Hepatocyte (in vitro differentiated cells): ENCODE measurements around the gene CPVL. TPM values are rescaled to one million over a fixed set of nuclear protein-coding genes. Genes with fewer than 3 reads are reported as not detected.

ENCODE experiments used
- DNase-seq: peaks from one replicate; pipeline ENCODE4 v3.0.0-alpha.2; 2016; ENCODE audit warnings: low spot score
- H2AFZ ChIP-seq: fragments of 200-600 bp; sonication (generic); 2 replicates; pipeline ENCODE4 v1.6.0; 2016; ENCODE audit warnings: antibody characterized with exemption, mild to moderate bottlenecking
- H3K27ac ChIP-seq: fragments of 200-600 bp; sonication (generic); 2 replicates; pipeline ENCODE4 v1.5.1; 2016; ENCODE audit warnings: mild to moderate bottlenecking
- H3K27me3 ChIP-seq: fragments of 200-600 bp; sonication (generic); 2 replicates; pipeline ENCODE4 v1.6.1; 2016
- H3K36me3 ChIP-seq: fragments of 200-600 bp; sonication (generic); replicated peaks from 2 replicates; pipeline ENCODE4 v1.5.1; 2016; ENCODE audit warnings: low read depth; ENCODE audit not compliant: insufficient read depth
- H3K4me1 ChIP-seq: fragments of 200-600 bp; sonication (generic); 2 replicates; pipeline ENCODE4 v1.5.1; 2016; ENCODE audit warnings: mild to moderate bottlenecking, moderate library complexity; ENCODE audit not compliant: insufficient read depth
- H3K4me2 ChIP-seq: fragments of 200-600 bp; sonication (generic); 2 replicates; pipeline ENCODE4 v1.6.0; 2016
- H3K4me3 ChIP-seq: fragments of 200-600 bp; sonication (generic); 2 replicates; pipeline ENCODE4 v1.5.1; 2016; ENCODE audit warnings: mild to moderate bottlenecking
- H3K79me2 ChIP-seq: fragments of 200-600 bp; sonication (generic); 2 replicates; pipeline ENCODE4 v1.6.0; 2017; ENCODE audit warnings: mild to moderate bottlenecking
- H3K9me2 ChIP-seq: fragments of 200-600 bp; sonication (generic); replicated peaks from 2 replicates; pipeline ENCODE4 v1.6.0; 2017; ENCODE audit warnings: mild to moderate bottlenecking; ENCODE audit not compliant: insufficient read depth
- H3K9me3 ChIP-seq: fragments of 200-600 bp; sonication (generic); 2 replicates; pipeline ENCODE4 v1.5.1; 2016; ENCODE audit warnings: low read depth, mild to moderate bottlenecking
- H4K20me1 ChIP-seq: fragments of 200-600 bp; sonication (generic); 2 replicates; pipeline ENCODE4 v1.6.0; 2016; ENCODE audit warnings: mild to moderate bottlenecking; ENCODE audit not compliant: insufficient read depth, poor library complexity, severe bottlenecking
- CTCF ChIP-seq: fragments of 200-600 bp; sonication (generic); IDR thresholded peaks from 2 replicates; pipeline ENCODE4 v1.5.1; 2016; ENCODE audit warnings: antibody characterized with exemption, mild to moderate bottlenecking; ENCODE audit not compliant: poor library complexity
- EZH2 ChIP-seq: fragments of 200-600 bp; sonication (generic); IDR thresholded peaks from 2 replicates; pipeline ENCODE4 v1.6.1; 2016; ENCODE audit warnings: antibody characterized with exemption, mild to moderate bottlenecking, borderline replicate concordance
- EZH2phosphoT487 ChIP-seq: fragments of 200-600 bp; sonication (generic); IDR thresholded peaks from one replicate; pipeline ENCODE4 v1.6.1; 2018; ENCODE audit warnings: antibody characterized with exemption, mild to moderate bottlenecking, low read depth, moderate library complexity; ENCODE audit not compliant: unreplicated experiment, severe bottlenecking
- whole genome bisulfite sequencing: methylation state at CpG from one replicate; pipeline ENCODE4 v1.1.6; 2016; ENCODE audit warnings: low lambda C conversion rate; ENCODE audit errors: missing lambda C conversion rate; 5-methylcytosine and 5-hydroxymethylcytosine counted together
- polyA plus RNA-seq: library from polyadenylated mRNA; unstranded; fragments of >200 nt; fragmentation: Nextera tagmentation; extraction: Ambion mirVana; gene quantifications from 2 replicates; pipeline ENCODE4 v1.2.1, GENCODE V29; 2016
- total RNA-seq: library from RNA; depleted of rRNA; stranded (reverse); fragments of >200 nt; gene quantifications from 2 replicates; pipeline ENCODE4 v1.2.3, GENCODE V29; 2014

The CPVL gene
- total and polyA plus RNA-seq, 2 experiments from 2014 or later = 26.2 to 36.3 TPM

- Histone ChIP-seq H3K27me3 (no peaks in the 10 kb centered on the region), H3K9me3 (peaks cover 10% of the 10 kb centered on the region), H3K4me3 (no peak overlapping the region), H3K27ac (no peak overlapping the region), H2AFZ (no peak overlapping the region), H3K9me2 (no peaks in the 10 kb centered on the region), H3K79me2 (no peaks in the 10 kb centered on the region), H4K20me1 (no peaks in the 10 kb centered on the region), H3K36me3 (no peaks in the 10 kb centered on the region), H3K4me1 (no peaks in the 10 kb centered on the region), H3K4me2 (no peak overlapping the region)
- TF ChIP-seq EZH2 (no peak), CTCF (no peak), EZH2phosphoT487 (no peak)
- WGBS = 94% methylated on average over 6 of the region's 6 CpGs
- no peak for DNase-seq
Measured at GRCh38 chr7:29022291-29022988, 123.9 kb downstream of the CPVL start.

- H3K4me1 ChIP-seq = no peaks in the 10 kb centered on the region
- H3K27ac ChIP-seq = no peak overlapping the region
- no peaks in the 10 kb centered on the region for H3K27me3 ChIP-seq
- no peaks in the 10 kb centered on the region for H4K20me1 ChIP-seq
- peaks cover 7% of the 10 kb centered on the region for H3K9me3 ChIP-seq
- WGBS = 72% methylated on average over 5 of the region's 5 CpGs
- DNase-seq = no peak
- no peak overlapping the region for H3K4me3 ChIP-seq
- H3K79me2 ChIP-seq = no peaks in the 10 kb centered on the region
- H3K4me2 ChIP-seq = no peak overlapping the region
- H3K9me2 ChIP-seq = no peaks in the 10 kb centered on the region
- no peak overlapping the region for H2AFZ ChIP-seq
- TF ChIP-seq CTCF = no peak
- no peak for TF ChIP-seq EZH2phosphoT487
- H3K36me3 ChIP-seq = no peaks in the 10 kb centered on the region
Measured at GRCh38 chr7:29019896-29020295, 126.4 kb downstream of the CPVL start.

GRCh38 chr7:29019387-29019786 lies 127.0 kb downstream of the CPVL start:
- Histone ChIP-seq H3K9me2 (no peaks in the 10 kb centered on the region), H3K27ac (no peak overlapping the region), H3K79me2 (no peaks in the 10 kb centered on the region), H3K4me2 (no peak overlapping the region), H4K20me1 (no peaks in the 10 kb centered on the region), H3K9me3 (peaks cover 6% of the 10 kb centered on the region), H3K36me3 (no peaks in the 10 kb centered on the region), H3K4me1 (no peaks in the 10 kb centered on the region), H3K4me3 (no peak overlapping the region), H3K27me3 (no peaks in the 10 kb centered on the region), H2AFZ (no peak overlapping the region)
- DNase-seq = no peak
- TF ChIP-seq EZH2 = no peak
- no peak for TF ChIP-seq EZH2phosphoT487
- no peak for TF ChIP-seq CTCF
- 67% methylated on average over 6 of the region's 6 CpGs for WGBS

- Histone ChIP-seq H2AFZ (no peak overlapping the region), H3K4me3 (no peak overlapping the region), H3K9me3 (no peaks in the 10 kb centered on the region), H3K4me1 (no peaks in the 10 kb centered on the region), H3K79me2 (no peaks in the 10 kb centered on the region), H3K4me2 (no peak overlapping the region), H3K27me3 (no peaks in the 10 kb centered on the region), H3K36me3 (no peaks in the 10 kb centered on the region), H3K27ac (no peak overlapping the region), H3K9me2 (no peaks in the 10 kb centered on the region), H4K20me1 (no peaks in the 10 kb centered on the region)
- WGBS = 79% methylated on average over 2 of the region's 2 CpGs
- no peak for DNase-seq
- TF ChIP-seq EZH2 (no peak), CTCF (no peak), EZH2phosphoT487 (no peak)
Measured at GRCh38 chr7:29017713-29018112, 128.6 kb downstream of the CPVL start.
